ENCODE measurements around the gene CNPY1. TPM values are rescaled to one million over a fixed set of nuclear protein-coding genes. Genes with fewer than 3 reads are reported as not detected.

The CNPY1 gene
- polyA plus RNA-seq, 1 of the 3 experiments (the other 2 are of a cell fraction): not detected

- ChIA-PET CTCF (interaction anchor here (0.6 to 1.7 kb wide), 6 partner anchors 8 to 174 kb away, joined by 3 to 5 read pairs (median 3); no protein-coding TSS in a partner anchor), POLR2A (no interaction called here)
- Histone ChIP-seq H3K4me2 (no peak overlapping the region), H3K27ac (ENCODE audit: low read depth in 2 of 2, low read length in 1 of 2) (no peak overlapping the region), H3F3A (replicated peaks; ENCODE audit: insufficient read depth) (no peaks in the 10 kb centered on the region), H3K4me3 (ENCODE audit: low read depth in 2 of 2, low read length in 1 of 2) (no peak overlapping the region), H3K9me2 (no peaks in the 10 kb centered on the region), H3K36me3 (replicated peaks in 1 of 2; ENCODE audit: control insufficient read depth in 1 of 2, insufficient read depth in 2 of 2, low read length in 1 of 2) (no peaks in the 10 kb centered on the region), H3K27me3 (ENCODE audit: insufficient read depth) (peaks cover 97% of the 10 kb centered on the region), H4K20me1 (ENCODE audit: insufficient read depth) (peaks cover 4% of the 10 kb centered on the region; the same call in 1 of the 2 replicates), H3K9me3 (no peaks in the 10 kb centered on the region), H3K4me1 (ENCODE audit: control insufficient read depth in 1 of 2, insufficient read depth in 2 of 2, low read depth in 1 of 2, low read length in 1 of 2) (no peaks in the 10 kb centered on the region; a peak in 1 of 4 replicates), H3K9ac (no peak overlapping the region), H3K79me2 (ENCODE audit: insufficient read depth) (no peaks in the 10 kb centered on the region), H2AFZ (ENCODE audit: low read depth) (no peak overlapping the region)
- DNase-seq: peak; percentile 26
- TF ChIP-seq RCOR1 (IDR thresholded peaks at IDR 0.05; ENCODE audit: low read length) (no peak), NFIC (IDR thresholded peaks at IDR 0.05; ENCODE audit: borderline replicate concordance) (no peak), JUND (IDR thresholded peaks at IDR 0.05) (no peak), POLR2AphosphoS5 (IDR thresholded peaks at IDR 0.05; ENCODE audit: low read depth, low read length) (no peak), RFX5 (IDR thresholded peaks at IDR 0.05; ENCODE audit: low read length) (no peak), ZBTB33 (IDR thresholded peaks at IDR 0.05; ENCODE audit: borderline replicate concordance, low read depth) (no peak), FOSL2 (IDR thresholded peaks at IDR 0.05; ENCODE audit: borderline replicate concordance, low read depth) (no peak), MAX (IDR thresholded peaks at IDR 0.05; ENCODE audit: low read depth) (no peak), NRF1 (IDR thresholded peaks at IDR 0.05; ENCODE audit: low read depth, low read length) (no peak), EZH2phosphoT487 (IDR thresholded peaks at IDR 0.05; ENCODE audit: borderline replicate concordance, low read depth) (no peak)
- 18% methylated on average over 23 of the region's 24 CpGs for WGBS (ENCODE audit: low lambda C conversion rate)
Observed at GRCh38 chr7:155470686-155471638, 75.4 kb downstream of the CNPY1 start.

GRCh38 chr7:155470186-155470487 lies 76.2 kb downstream of the CNPY1 start:
- Histone ChIP-seq H3K9me2 (no peaks in the 10 kb centered on the region), H3K36me3 (replicated peaks in 1 of 2; ENCODE audit: control insufficient read depth in 1 of 2, insufficient read depth in 2 of 2, low read length in 1 of 2) (no peaks in the 10 kb centered on the region), H3K9ac (no peak overlapping the region), H3K27me3 (ENCODE audit: insufficient read depth) (peaks cover 97% of the 10 kb centered on the region), H3F3A (replicated peaks; ENCODE audit: insufficient read depth) (no peaks in the 10 kb centered on the region), H3K9me3 (no peaks in the 10 kb centered on the region), H3K27ac (ENCODE audit: low read depth in 2 of 2, low read length in 1 of 2) (no peak overlapping the region), H3K4me2 (no peak overlapping the region), H2AFZ (ENCODE audit: low read depth) (no peak overlapping the region), H3K79me2 (ENCODE audit: insufficient read depth) (no peaks in the 10 kb centered on the region), H3K4me1 (ENCODE audit: control insufficient read depth in 1 of 2, insufficient read depth in 2 of 2, low read depth in 1 of 2, low read length in 1 of 2) (no peaks in the 10 kb centered on the region; a peak in 1 of 4 replicates), H4K20me1 (ENCODE audit: insufficient read depth) (peaks cover 4% of the 10 kb centered on the region; the same call in 1 of the 2 replicates), H3K4me3 (ENCODE audit: low read depth in 2 of 2, low read length in 1 of 2) (no peak overlapping the region)
- WGBS (ENCODE audit: low lambda C conversion rate): 6% methylated on average over 8 of the region's 8 CpGs
- no peak for DNase-seq
- CTCF ChIA-PET: interaction anchor here (1.0 to 1.7 kb wide), 2 partner anchors 57 to 90 kb away, joined by 3 to 5 read pairs; no protein-coding TSS in a partner anchor
- POLR2A ChIA-PET: no interaction called here
- no peak for TF ChIP-seq JUND (IDR thresholded peaks at IDR 0.05)
- TF ChIP-seq TCF12 (IDR thresholded peaks at IDR 0.05): no peak
- no peak for TF ChIP-seq USF1 (IDR thresholded peaks at IDR 0.05; ENCODE audit: borderline replicate concordance, low read depth)
- no peak for TF ChIP-seq EZH2phosphoT487 (IDR thresholded peaks at IDR 0.05; ENCODE audit: borderline replicate concordance, low read depth)
- no peak for TF ChIP-seq FOXJ3 (CRISPR knock-in tag; IDR thresholded peaks at IDR 0.05)
- no peak for TF ChIP-seq IRF3 (IDR thresholded peaks at IDR 0.05; ENCODE audit: low read depth, low read length)
- TF ChIP-seq NFIC (IDR thresholded peaks at IDR 0.05; ENCODE audit: borderline replicate concordance): no peak
- TF ChIP-seq MEF2A (IDR thresholded peaks at IDR 0.05; ENCODE audit: borderline replicate concordance, low read depth): no peak

Data from SK-N-SH (cell line).